ENCODE data around the gene OR4S2. TPM values are rescaled to one million over a fixed set of nuclear protein-coding genes. Genes with fewer than 3 reads are reported as not detected.

OR4S2 gene
- not detected in 2 replicates for total RNA-seq

DNA sequence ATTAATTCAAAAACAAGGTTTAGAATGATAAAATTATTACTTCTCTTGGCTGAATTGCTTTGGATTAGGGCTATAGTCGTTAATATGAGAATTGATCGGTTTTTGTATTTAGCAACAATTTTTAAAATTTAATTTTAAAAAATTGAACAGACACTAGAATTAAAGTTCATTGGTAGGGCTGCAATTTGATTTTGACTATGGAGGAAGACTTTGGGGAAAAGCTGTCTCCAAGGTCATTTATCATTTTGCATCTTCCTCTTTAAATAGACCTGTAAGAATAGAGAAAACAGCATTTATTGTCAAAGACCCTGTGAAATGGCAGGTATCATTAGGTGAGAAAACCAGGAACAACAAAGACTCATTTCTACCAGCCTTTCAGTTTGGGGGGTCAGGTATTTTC is at the start of gene OR4S2:
OR4S2 (plus strand) TSS at position 301 of the 400 bp plus-strand sequence. CDS start 2,577 bp downstream, outside the sequence.

DNA sequence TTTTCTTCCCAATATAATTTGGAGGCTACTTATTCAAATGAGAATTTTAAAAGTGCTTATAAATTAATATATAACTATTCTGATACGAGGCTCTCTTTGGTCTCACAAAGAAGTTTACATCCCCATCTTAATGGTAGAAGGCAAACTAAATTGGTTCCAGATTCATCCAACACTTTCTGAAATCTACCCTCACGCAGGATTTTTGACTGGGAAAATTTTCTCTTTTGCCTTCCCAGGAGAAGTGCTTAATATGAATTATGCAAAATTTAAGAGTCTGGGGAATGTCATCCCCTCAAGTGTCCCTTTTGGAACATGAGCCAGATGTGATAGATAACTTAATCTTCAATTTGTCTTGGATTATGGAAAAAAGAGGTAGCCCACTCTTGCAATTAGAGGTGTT is 40.6 kb upstream of the OR4S2 start, which contains the start of gene OR4C11:
OR4C11 (minus strand) TSS at position 101 of the 400 bp plus-strand sequence. CDS start 3,272 bp downstream, outside the sequence.

DNA sequence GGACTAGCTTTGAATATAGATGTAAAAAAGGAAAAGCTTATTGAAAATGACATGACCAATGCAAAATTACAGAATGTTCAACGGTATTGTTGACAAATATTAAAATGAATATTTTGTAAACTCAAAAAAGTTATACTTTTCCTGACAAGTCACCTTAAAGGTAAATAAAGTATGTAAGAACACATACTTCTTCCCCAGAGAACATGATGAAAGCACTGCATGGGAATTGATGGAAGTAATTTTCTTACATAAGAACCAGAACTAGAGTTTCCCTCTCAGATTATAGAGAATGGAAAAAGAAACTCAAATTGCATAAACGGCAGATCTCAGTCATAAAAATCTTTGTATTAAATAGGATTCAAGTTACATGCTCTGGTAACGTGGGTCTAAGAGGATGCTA is 13.3 kb upstream of the OR4S2 start, which contains the start of gene OR4P4:
OR4P4 (plus strand) TSS at position 301 of the 400 bp plus-strand sequence.

GRCh38 chr11:55661901-55662300 is 13.8 kb downstream of the OR4S2 start, which contains the start of gene OR4C6:
Gene OR4C6, plus strand, starts transcription at chr11:55662201. Its CDS starts 2,966 bp downstream, at chr11:55665167.

Other genes with a start within 250 kb of the OR4S2 start
- not detected in 2 replicates for gene OR4C15, start 93.9 kb upstream of the OR4S2 start, total RNA-seq
- not detected in 2 replicates for gene OR4C16, start 76.2 kb upstream of the OR4S2 start, total RNA-seq
- not detected in 2 replicates for gene OR4C11, start 40.7 kb upstream of the OR4S2 start, total RNA-seq
- not detected in 2 replicates for gene OR4P4, start 13.2 kb upstream of the OR4S2 start, total RNA-seq
- gene OR4C6, start 13.9 kb downstream of the OR4S2 start, total RNA-seq = not detected in 2 replicates
- gene OR5D13, start 125.1 kb downstream of the OR4S2 start, total RNA-seq = not detected in 2 replicates
- gene OR5D14, start 147.2 kb downstream of the OR4S2 start, total RNA-seq = not detected in 2 replicates
- gene OR5L1, start 163.0 kb downstream of the OR4S2 start, total RNA-seq = not detected in 2 replicates
- not detected in 2 replicates for gene OR5D18, start 171.3 kb downstream of the OR4S2 start, total RNA-seq
- not detected in 2 replicates for gene OR5L2, start 178.9 kb downstream of the OR4S2 start, total RNA-seq
- gene OR5D16, start 190.4 kb downstream of the OR4S2 start, total RNA-seq = not detected in 2 replicates
- gene TRIM51, start 235.0 kb downstream of the OR4S2 start, total RNA-seq = not detected in 2 replicates